Epithelial cell of esophagus (primary cell): Measurements from ENCODE around the gene NR2C2.

Source experiments
- DNase-seq: peaks from one replicate; pipeline ENCODE4 v3.0.0; 2010; ENCODE audit warnings: low read depth
- H3K4me3 ChIP-seq: 2 replicates; pipeline ENCODE4 v1.5.1; 2011; ENCODE audit warnings: mild to moderate bottlenecking, low read length, control low read depth
- TF ChIP-seq, protein P1 (sequence below): IDR thresholded peaks from 2 replicates; pipeline ENCODE4 v1.5.1; 2011; ENCODE audit warnings: low read depth, mild to moderate bottlenecking, low read length, control low read depth, inconsistent platforms; ENCODE audit not compliant: insufficient read depth; ENCODE audit errors: missing control alignments

The NR2C2 gene

DNA sequence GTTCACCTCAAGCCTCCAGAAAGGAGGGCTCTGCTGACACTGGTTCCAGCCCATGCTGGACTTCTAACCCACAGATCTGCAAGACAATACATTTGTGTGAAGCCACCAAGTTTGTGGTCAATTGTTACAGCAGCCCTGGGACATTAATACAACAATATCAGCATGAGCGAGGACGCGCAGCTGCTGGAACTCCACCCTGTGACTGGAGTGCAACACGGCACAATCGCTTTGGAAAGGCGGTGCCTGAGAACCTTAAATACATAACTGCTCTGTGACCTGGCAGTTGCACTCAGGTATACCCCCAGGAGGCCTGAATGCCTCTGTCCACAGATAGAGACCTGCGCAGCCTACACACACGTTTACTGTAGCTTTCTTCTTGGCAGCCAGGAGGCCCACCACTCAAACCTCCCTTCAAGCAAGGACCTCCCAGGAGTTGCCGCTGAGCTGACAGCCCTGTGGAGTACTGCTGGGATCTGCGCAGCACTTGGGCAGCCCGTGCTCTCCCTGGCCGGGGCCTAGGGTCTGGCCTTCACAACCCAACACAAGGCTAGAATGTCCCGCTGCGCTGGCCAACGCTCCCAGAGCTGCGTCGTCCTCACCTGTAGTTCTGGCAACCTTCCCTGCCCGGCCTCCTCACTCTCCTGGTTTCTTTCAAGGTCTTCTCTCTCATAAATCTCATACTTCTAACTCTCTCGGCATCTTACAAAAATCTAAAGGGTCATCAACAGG is 109.5 kb downstream of the NR2C2 start:
- TF ChIP-seq, protein P1, sequence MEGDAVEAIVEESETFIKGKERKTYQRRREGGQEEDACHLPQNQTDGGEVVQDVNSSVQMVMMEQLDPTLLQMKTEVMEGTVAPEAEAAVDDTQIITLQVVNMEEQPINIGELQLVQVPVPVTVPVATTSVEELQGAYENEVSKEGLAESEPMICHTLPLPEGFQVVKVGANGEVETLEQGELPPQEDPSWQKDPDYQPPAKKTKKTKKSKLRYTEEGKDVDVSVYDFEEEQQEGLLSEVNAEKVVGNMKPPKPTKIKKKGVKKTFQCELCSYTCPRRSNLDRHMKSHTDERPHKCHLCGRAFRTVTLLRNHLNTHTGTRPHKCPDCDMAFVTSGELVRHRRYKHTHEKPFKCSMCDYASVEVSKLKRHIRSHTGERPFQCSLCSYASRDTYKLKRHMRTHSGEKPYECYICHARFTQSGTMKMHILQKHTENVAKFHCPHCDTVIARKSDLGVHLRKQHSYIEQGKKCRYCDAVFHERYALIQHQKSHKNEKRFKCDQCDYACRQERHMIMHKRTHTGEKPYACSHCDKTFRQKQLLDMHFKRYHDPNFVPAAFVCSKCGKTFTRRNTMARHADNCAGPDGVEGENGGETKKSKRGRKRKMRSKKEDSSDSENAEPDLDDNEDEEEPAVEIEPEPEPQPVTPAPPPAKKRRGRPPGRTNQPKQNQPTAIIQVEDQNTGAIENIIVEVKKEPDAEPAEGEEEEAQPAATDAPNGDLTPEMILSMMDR = no peak
- no peak overlapping the region for H3K4me3 ChIP-seq
- no peak for DNase-seq

DNA sequence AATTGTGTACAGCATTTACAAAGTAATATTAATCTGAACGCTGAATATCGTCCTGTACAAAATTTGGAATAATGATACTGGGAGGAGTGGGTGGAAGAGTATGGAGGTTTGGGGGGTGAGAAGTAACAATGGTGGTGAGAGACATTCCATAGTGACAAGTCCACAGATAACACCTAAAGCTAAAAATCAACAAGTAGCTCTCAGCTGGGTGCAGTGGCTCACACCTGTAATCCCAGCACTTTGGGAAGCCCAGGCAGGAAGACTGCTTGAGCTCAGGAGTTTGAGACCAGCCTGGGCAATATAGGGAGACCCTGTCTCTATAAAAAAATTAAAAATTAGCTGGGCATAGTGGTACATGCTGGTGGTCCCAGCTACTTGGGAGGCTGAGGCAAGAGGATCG is 112.6 kb downstream of the NR2C2 start:
- DNase-seq = no peak
- no peak overlapping the region for H3K4me3 ChIP-seq
- TF ChIP-seq, protein P1 = no peak

DNA sequence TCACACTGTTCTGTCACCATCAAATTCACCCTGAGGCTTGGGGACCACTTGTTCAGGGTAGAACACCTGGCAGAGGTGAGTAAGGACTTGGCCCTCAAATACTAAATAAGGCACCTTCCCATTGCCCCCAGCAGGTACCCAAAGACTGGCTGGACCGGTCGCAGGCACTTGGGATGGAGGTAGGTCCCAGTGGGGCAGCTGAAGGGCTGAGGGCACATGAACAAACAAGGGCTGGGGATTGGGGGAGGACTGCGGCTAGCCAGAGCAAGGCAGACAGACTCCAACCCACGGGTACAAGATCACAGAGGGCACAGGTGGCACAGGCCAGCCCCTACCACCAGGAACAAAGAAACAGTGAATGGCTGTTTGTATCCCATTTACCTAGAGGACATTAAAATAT is 115.9 kb downstream of the NR2C2 start:
- H3K4me3 ChIP-seq = peak overlapping the region; percentile 92
- DNase-seq = no peak
- TF ChIP-seq, protein P1 = no peak

GRCh38 chr3:15063656-15064286 is 116.4 kb downstream of the NR2C2 start:
- H3K4me3 ChIP-seq = peak overlapping the region; percentile 92
- TF ChIP-seq, protein P1 = no peak

DNA sequence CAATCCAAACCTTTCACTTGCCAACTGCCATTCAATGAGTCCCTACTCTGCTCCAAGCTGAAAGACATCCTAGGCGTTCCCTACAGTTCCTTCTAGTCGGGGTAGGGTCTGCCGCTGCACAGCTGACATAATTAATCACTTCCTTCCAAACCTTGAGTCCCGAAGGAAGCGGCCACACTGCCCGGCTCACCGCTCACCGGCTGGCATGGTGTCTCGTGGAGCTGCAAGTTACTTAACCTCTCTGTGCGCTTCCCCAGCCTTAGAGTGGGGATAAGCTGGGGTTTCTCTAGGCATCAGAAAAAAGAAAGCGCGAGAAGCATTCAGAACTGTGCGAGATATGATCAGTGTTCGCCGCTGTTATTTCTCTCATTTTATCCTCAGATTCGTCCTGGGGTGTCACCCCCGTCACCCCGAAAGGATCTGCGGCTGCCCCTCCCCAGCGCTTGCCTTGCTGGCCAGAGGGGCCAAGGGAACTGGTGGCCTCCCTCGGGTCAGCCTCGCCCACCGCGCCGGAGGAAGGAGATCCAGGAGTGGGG is 117.0 kb downstream of the NR2C2 start:
- peak; percentile 40 for DNase-seq
- TF ChIP-seq, protein P1 = no peak
- H3K4me3 ChIP-seq = peak overlapping the region; percentile 92

More at GRCh38 chr3:15063656-15064286, 116.4 kb downstream of the NR2C2 start:
- DNase-seq = no peak

GRCh38 chr3:15064835-15065549 is 117.6 kb downstream of the NR2C2 start, which contains the start of gene MRPS25:
MRPS25 (minus strand) TSS chr3:15065315; CDS start chr3:15065194, 121 bp downstream.
- TF ChIP-seq, protein P1 = no peak
- peak within 1 kb of the TSS; percentile 92 for H3K4me3 ChIP-seq
- DNase-seq = peak; percentile 97
